WTC11 (cell line): ENCODE measurements around the gene GPATCH4. TPM values are rescaled to one million over a fixed set of nuclear protein-coding genes. Genes with fewer than 3 reads are reported as not detected.

Source experiments
- ATAC-seq: fragments of 200-7000 bp; cut with Tn5 transposase; 2 replicates; pipeline ENCODE4 v1.10.0; 2021; ENCODE audit warnings: mild to moderate bottlenecking, moderate library complexity
- CTCF ChIA-PET: fragments of 300-600 bp; sonication (Branson Sonifier 250); formaldehyde crosslinking; loops from one replicate; lab custom pipeline; 2021; ENCODE audit warnings: antibody characterized with exemption; lab: Charles Lee
- POLR2A ChIA-PET: fragments of 350-600 bp; sonication (Branson Sonifier 250); formaldehyde crosslinking; loops from one replicate; lab custom pipeline; 2021; ENCODE audit warnings: antibody characterized with exemption; lab: Charles Lee
- DNase-seq: peaks from one replicate; pipeline ENCODE4 v3.0.0; 2021; ENCODE audit warnings: low spot score
- H3K27ac Mint-ChIP-seq: 2 replicates; pipeline ENCODE4 v1.8.0; 2021; ENCODE audit warnings: mixed read lengths
- H3K27me3 Mint-ChIP-seq: 2 replicates; pipeline ENCODE4 v1.8.0; 2021; ENCODE audit warnings: low read depth, mild to moderate bottlenecking, moderate library complexity, mixed read lengths
- H3K36me3 Mint-ChIP-seq: 2 replicates; pipeline ENCODE4 v1.8.0; 2021; ENCODE audit warnings: mixed read lengths
- H3K4me1 Mint-ChIP-seq: 2 replicates; pipeline ENCODE4 v1.8.0; 2022; ENCODE audit warnings: mixed read lengths
- H3K4me3 Mint-ChIP-seq: 2 replicates; pipeline ENCODE4 v1.8.0; 2021; ENCODE audit warnings: mild to moderate bottlenecking, moderate library complexity, mixed read lengths
- H3K9me3 Mint-ChIP-seq: 2 replicates; pipeline ENCODE4 v1.8.0; 2021; ENCODE audit warnings: mixed read lengths
- CTCF ChIP-seq: fragments of 200-600 bp; IDR thresholded peaks from 2 replicates; pipeline ENCODE4 v1.8.0; 2022; ENCODE audit warnings: antibody characterized with exemption
- FOXJ3 ChIP-seq: sonication (generic); formaldehyde crosslinking; IDR thresholded peaks from 2 replicates; pipeline ENCODE4 v1.9.0; 2021; ENCODE audit warnings: missing genetic modification reagents, mild to moderate bottlenecking, borderline replicate concordance
- HMGXB4 ChIP-seq: sonication (generic); formaldehyde crosslinking; IDR thresholded peaks from 2 replicates; pipeline ENCODE4 v1.8.1; 2023; ENCODE audit warnings: mild to moderate bottlenecking, moderate library complexity, missing genetic modification reagents
- MXD4 ChIP-seq: fragments of 250-450 bp; sonication (Bioruptor Pico); IDR thresholded peaks from 2 replicates; pipeline ENCODE4 v1.8.0; 2021; ENCODE audit warnings: mild to moderate bottlenecking, moderate library complexity, borderline replicate concordance
- MYBL2 ChIP-seq: sonication (generic); formaldehyde crosslinking; IDR thresholded peaks from 2 replicates; pipeline ENCODE4 v1.8.1; 2023; ENCODE audit warnings: mild to moderate bottlenecking, moderate library complexity, missing genetic modification reagents
- NFYB ChIP-seq: sonication (generic); formaldehyde crosslinking; conservative IDR thresholded peaks from 2 replicates; pipeline ENCODE4 v1.8.0; 2022; ENCODE audit warnings: low read depth, missing genetic modification reagents
- OVOL2 ChIP-seq: fragments of 250-450 bp; sonication (Bioruptor Pico); IDR thresholded peaks from 2 replicates; pipeline ENCODE4 v1.9.0; 2021; ENCODE audit warnings: mild to moderate bottlenecking, borderline replicate concordance
- PREB ChIP-seq: sonication (generic); formaldehyde crosslinking; IDR thresholded peaks from 2 replicates; pipeline ENCODE4 v1.8.1; 2022; ENCODE audit warnings: mild to moderate bottlenecking, missing genetic modification reagents, moderate library complexity, borderline replicate concordance
- TEAD4 ChIP-seq: sonication (generic); formaldehyde crosslinking; IDR thresholded peaks from 2 replicates; pipeline ENCODE4 v1.8.0; 2022; ENCODE audit warnings: mild to moderate bottlenecking, missing genetic modification reagents
- total RNA-seq: library from RNA; stranded (reverse); gene quantifications from 3 replicates; pipeline ENCODE4 v1.2.3, GENCODE V29; 2021
- TF ChIP-seq, protein P1 (sequence below): sonication (generic); formaldehyde crosslinking; IDR thresholded peaks from 2 replicates; pipeline ENCODE4 v1.8.0; 2023; ENCODE audit warnings: missing genetic modification reagents
- TF ChIP-seq, protein P2 (sequence below): fragments of 250-450 bp; sonication (Bioruptor Pico); IDR thresholded peaks from 2 replicates; pipeline ENCODE4 v1.9.0; 2021; ENCODE audit warnings: mild to moderate bottlenecking, borderline replicate concordance

The GPATCH4 gene
- total RNA-seq, 1 experiment from 2014 or later: 50.1 TPM

GRCh38 chr1:156639601-156640101, 38.4 kb upstream of the GPATCH4 start (continued):
- TF ChIP-seq CTCF (no peak), MXD4 (CRISPR knock-in tag) (no peak), FOXJ3 (CRISPR knock-in tag) (no peak)

DNA sequence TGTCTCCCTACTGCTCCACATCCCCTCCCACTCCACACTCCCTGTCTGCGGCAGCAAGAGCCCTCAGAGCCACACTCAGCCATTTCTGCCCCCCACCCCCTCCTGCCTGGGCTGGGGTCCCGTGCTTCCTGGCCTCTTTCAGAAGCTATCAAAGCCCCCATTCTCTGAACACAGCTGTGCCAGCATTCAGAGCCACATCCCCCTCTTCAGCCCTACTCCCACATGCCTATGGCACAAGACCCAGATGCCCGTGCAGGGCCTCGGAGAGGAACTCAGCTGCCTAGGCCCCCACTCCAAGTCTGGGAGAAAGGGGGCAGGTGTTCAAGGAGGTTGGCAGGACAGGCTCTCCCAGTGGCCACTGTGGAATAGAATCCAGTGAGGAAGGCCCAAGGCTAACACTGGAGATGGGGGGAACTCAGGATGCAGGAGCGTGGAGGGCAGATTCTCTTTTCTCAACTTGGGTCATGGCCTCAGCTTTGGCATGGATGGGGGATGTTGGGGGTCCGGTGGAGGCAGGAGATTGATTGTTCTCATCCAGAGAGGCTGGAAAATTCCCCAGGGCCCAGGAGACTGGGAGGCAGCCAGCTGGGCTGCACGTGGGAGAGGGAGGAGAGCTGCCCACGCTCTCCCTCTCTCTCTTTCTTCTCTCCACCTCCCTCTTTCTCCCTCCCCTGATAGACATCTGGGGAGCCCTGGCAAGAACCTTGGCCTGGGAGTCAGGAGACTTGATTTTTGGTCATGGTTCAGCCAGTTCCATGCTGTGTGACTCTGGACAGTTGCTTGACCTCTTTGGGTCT, 37.1 kb upstream of the GPATCH4 start:
- no peaks in the 10 kb centered on the region for H3K36me3 Mint-ChIP-seq
- TF ChIP-seq CTCF: no peak
- no peak for TF ChIP-seq PREB (CRISPR knock-in tag)
- TF ChIP-seq, protein P1, sequence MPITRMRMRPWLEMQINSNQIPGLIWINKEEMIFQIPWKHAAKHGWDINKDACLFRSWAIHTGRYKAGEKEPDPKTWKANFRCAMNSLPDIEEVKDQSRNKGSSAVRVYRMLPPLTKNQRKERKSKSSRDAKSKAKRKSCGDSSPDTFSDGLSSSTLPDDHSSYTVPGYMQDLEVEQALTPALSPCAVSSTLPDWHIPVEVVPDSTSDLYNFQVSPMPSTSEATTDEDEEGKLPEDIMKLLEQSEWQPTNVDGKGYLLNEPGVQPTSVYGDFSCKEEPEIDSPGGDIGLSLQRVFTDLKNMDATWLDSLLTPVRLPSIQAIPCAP (CRISPR knock-in tag): no peak
- no peak for TF ChIP-seq MYBL2 (CRISPR knock-in tag)
- TF ChIP-seq, protein P2, sequence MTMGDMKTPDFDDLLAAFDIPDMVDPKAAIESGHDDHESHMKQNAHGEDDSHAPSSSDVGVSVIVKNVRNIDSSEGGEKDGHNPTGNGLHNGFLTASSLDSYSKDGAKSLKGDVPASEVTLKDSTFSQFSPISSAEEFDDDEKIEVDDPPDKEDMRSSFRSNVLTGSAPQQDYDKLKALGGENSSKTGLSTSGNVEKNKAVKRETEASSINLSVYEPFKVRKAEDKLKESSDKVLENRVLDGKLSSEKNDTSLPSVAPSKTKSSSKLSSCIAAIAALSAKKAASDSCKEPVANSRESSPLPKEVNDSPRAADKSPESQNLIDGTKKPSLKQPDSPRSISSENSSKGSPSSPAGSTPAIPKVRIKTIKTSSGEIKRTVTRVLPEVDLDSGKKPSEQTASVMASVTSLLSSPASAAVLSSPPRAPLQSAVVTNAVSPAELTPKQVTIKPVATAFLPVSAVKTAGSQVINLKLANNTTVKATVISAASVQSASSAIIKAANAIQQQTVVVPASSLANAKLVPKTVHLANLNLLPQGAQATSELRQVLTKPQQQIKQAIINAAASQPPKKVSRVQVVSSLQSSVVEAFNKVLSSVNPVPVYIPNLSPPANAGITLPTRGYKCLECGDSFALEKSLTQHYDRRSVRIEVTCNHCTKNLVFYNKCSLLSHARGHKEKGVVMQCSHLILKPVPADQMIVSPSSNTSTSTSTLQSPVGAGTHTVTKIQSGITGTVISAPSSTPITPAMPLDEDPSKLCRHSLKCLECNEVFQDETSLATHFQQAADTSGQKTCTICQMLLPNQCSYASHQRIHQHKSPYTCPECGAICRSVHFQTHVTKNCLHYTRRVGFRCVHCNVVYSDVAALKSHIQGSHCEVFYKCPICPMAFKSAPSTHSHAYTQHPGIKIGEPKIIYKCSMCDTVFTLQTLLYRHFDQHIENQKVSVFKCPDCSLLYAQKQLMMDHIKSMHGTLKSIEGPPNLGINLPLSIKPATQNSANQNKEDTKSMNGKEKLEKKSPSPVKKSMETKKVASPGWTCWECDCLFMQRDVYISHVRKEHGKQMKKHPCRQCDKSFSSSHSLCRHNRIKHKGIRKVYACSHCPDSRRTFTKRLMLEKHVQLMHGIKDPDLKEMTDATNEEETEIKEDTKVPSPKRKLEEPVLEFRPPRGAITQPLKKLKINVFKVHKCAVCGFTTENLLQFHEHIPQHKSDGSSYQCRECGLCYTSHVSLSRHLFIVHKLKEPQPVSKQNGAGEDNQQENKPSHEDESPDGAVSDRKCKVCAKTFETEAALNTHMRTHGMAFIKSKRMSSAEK (CRISPR knock-in tag): no peak
- no peak for TF ChIP-seq TEAD4 (CRISPR knock-in tag)
- no peak for TF ChIP-seq OVOL2 (CRISPR knock-in tag)
- TF ChIP-seq NFYB: no peak
- no peak for TF ChIP-seq HMGXB4 (CRISPR knock-in tag)
- TF ChIP-seq, all 79 proteins: peak for 0
- POLR2A ChIA-PET: interaction anchor here (1.1 kb wide), 1 partner anchor 11 kb away, joined by 3 read pairs; no protein-coding TSS in a partner anchor
- Mint-ChIP-seq H3K4me3 (no peak overlapping the region), H3K9me3 (no peaks in the 10 kb centered on the region), H3K27me3 (peaks cover 73% of the 10 kb centered on the region), H3K4me1 (peaks cover 24% of the 10 kb centered on the region), H3K27ac (no peak overlapping the region)
- CTCF ChIA-PET: interaction anchor here (0.9 to 12.1 kb wide), 5 partner anchors 13 to 51 kb away, joined by 3 to 180 read pairs (median 3); partner anchors contain the start of gene HAPLN2
- DNase-seq (no peak), ATAC-seq (no peak)
